ENCODE results near the gene RIPK3.

- TF ChIP-seq CTCF (IDR thresholded peaks at IDR 0.05; ENCODE audit: low read length) (no peak), EZH2 (optimal IDR thresholded peaks at IDR 0.05; ENCODE audit: low read depth, low read length) (no peak)
These were observed 36.8 kb upstream of the RIPK3 start for GRCh38 chr14:24376448-24377070.
